ENCODE results near the gene CCDC71L. TPM values are rescaled to one million over a fixed set of nuclear protein-coding genes. Genes with fewer than 3 reads are reported as not detected.

The CCDC71L gene
- total RNA-seq, 4 donors from 2014 or later, result 23.6 to 49.7 (median 27.8) TPM

DNA sequence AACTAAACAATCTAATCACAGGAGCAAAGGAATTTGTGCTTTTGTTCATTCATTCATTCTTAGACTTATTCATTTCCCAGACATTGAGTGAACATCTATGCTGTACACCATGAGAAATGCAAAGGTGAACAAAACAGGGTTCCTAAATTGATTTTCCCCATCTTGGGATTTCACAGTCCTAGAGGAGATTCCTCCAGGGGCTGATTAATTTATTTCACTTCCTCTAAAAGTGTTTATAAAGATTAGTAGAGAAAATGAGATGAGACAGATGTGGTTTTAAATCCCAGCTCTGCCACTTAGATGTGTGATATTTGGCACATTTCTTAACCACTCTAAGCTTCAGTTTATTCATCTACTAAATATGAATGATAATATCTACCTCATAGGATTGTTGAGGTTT is 8.9 kb downstream of the CCDC71L start:
- H3K4me1 ChIP-seq, result peaks cover 0 to 4% (median under 1%) of the 10 kb centered on the region in 4 donors
- H3K4me3 ChIP-seq, result no peak overlapping the region
- no peaks in the 10 kb centered on the region for H3K36me3 ChIP-seq
- no peak overlapping the region for H3K27ac ChIP-seq
- DNase-seq, result no peak
- in situ Hi-C loops (cut with MboI; ENCODE audit: low pct_ligation_motif_present in 1 of 4, low pct_unique_long_range_greater_than_20kb in 1 of 4, low sequenced_read_pairs in 3 of 4), result loop anchor here in 1 of 4 donors (10.0 kb wide), 2 partner anchors 83 to 107 kb away; no protein-coding TSS in a partner anchor
- TF ChIP-seq POLR2A (IDR thresholded peaks at IDR 0.05) (no peak), CTCF (IDR thresholded peaks at IDR 0.05) (no peak), POLR2AphosphoS5 (IDR thresholded peaks at IDR 0.05) (no peak), EP300 (IDR thresholded peaks at IDR 0.05; ENCODE audit: low read depth) (no peak)
- no peaks in the 10 kb centered on the region for H3K27me3 ChIP-seq
- no peaks in the 10 kb centered on the region for H3K9me3 ChIP-seq
- intact Hi-C loops (cut with DNase I; ENCODE audit: low total_unique reads), result no loop called here

DNA sequence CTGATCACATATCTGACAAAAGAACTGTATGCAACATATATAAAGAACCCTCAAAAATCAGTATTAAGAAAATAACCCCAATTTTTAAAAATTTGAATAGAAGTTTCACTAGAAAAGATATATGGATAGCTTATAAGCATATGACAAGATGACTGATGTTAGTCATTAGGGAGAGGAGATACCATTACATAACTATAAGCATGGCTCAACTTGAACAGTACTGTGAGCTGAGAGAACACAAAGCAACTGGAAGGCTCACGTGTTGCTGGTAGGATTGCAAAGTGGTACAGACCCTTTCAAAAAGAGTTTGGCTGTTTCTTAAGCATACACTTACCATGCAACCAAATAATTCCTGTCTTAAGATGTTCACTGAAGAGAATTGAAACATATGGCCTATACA is 14.7 kb downstream of the CCDC71L start:
- Histone ChIP-seq H3K4me1 (no peaks in the 10 kb centered on the region), H3K27me3 (no peaks in the 10 kb centered on the region), H3K4me3 (no peak overlapping the region), H3K27ac (no peak overlapping the region), H3K9me3 (no peaks in the 10 kb centered on the region), H3K36me3 (no peaks in the 10 kb centered on the region)
- intact Hi-C loops (cut with DNase I; ENCODE audit: low total_unique reads) (no loop called here), in situ Hi-C loops (cut with MboI; ENCODE audit: low pct_ligation_motif_present in 1 of 4, low pct_unique_long_range_greater_than_20kb in 1 of 4, low sequenced_read_pairs in 3 of 4) (no loop called here)
- WGBS, 2 donors (ENCODE audit: low coverage in 1 of 2), result 79 to 83% methylated on average over 1 of the region's 1 CpG
- TF ChIP-seq POLR2AphosphoS5 (IDR thresholded peaks at IDR 0.05), result no peak
- TF ChIP-seq POLR2A (IDR thresholded peaks at IDR 0.05), result no peak
- no peak for TF ChIP-seq EP300 (IDR thresholded peaks at IDR 0.05; ENCODE audit: low read depth)
- TF ChIP-seq CTCF (IDR thresholded peaks at IDR 0.05), result no peak
- no peak for DNase-seq

DNA sequence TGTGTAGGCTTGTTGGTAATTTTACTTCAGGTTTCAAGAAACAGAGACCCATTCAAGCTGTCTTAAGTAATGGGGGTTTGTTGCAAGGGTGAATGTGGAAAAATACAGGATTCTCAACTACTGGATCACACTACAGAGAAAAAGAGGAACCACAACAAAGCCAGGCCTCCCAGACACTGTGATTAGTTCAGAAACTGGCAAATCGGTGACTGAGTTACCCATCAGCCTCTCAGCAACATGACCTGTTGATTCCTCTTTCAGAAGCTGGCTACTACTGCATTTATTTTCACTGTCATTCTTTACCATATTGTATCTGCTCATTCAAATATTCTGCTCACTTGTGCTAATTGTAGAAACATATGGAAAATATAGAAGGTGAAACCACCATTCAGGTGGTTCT is 16.0 kb downstream of the CCDC71L start:
- intact Hi-C loops (cut with DNase I; ENCODE audit: low total_unique reads), result no loop called here
- in situ Hi-C loops (cut with MboI; ENCODE audit: low pct_ligation_motif_present in 1 of 4, low pct_unique_long_range_greater_than_20kb in 1 of 4, low sequenced_read_pairs in 3 of 4), result no loop called here
- WGBS, 2 donors (ENCODE audit: low coverage in 1 of 2), result 50 to 64% methylated on average over 1 of the region's 1 CpG
- Histone ChIP-seq H3K4me1 (no peaks in the 10 kb centered on the region), H3K9me3 (no peaks in the 10 kb centered on the region), H3K4me3 (no peak overlapping the region), H3K27me3 (no peaks in the 10 kb centered on the region), H3K27ac (no peak overlapping the region), H3K36me3 (no peaks in the 10 kb centered on the region)
- TF ChIP-seq POLR2A (IDR thresholded peaks at IDR 0.05) (no peak), EP300 (IDR thresholded peaks at IDR 0.05; ENCODE audit: low read depth) (no peak)
- no peak for DNase-seq

- Histone ChIP-seq H3K4me1 (no peaks in the 10 kb centered on the region), H3K36me3 (no peaks in the 10 kb centered on the region), H3K27ac (no peak overlapping the region), H3K9me3 (no peaks in the 10 kb centered on the region), H3K27me3 (no peaks in the 10 kb centered on the region), H3K4me3 (no peak overlapping the region)
- WGBS, 2 donors (ENCODE audit: low coverage in 1 of 2), result 63 to 65% methylated on average over 2 of the region's 2 CpGs
- intact Hi-C loops (cut with DNase I; ENCODE audit: low total_unique reads) (no loop called here), in situ Hi-C loops (cut with MboI; ENCODE audit: low pct_ligation_motif_present in 1 of 4, low pct_unique_long_range_greater_than_20kb in 1 of 4, low sequenced_read_pairs in 3 of 4) (no loop called here)
- TF ChIP-seq POLR2A (IDR thresholded peaks at IDR 0.05), result no peak
- TF ChIP-seq POLR2AphosphoS5 (IDR thresholded peaks at IDR 0.05), result no peak
- no peak for TF ChIP-seq CTCF (IDR thresholded peaks at IDR 0.05)
- no peak for DNase-seq
Measured at GRCh38 chr7:106643216-106644000, 17.6 kb downstream of the CCDC71L start.

DNA sequence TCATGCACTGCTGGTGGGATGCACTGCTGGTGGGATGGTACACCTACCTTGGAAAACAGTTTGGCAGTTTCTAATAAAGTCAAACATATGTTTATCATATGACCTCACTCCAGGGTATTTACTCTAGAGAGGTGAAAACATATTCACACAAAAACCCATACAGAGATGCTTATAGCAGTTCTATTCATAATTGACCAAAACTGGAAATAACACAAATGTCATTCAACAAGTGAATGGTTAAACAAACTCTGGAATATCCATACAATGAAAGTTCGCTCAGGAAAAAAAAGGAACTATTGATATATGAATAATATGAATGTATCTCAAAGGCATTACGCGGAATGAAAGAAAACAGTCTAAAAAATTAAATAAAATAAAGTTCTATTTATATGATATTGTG is 19.5 kb downstream of the CCDC71L start:
- in situ Hi-C loops (cut with MboI; ENCODE audit: low pct_ligation_motif_present in 1 of 4, low pct_unique_long_range_greater_than_20kb in 1 of 4, low sequenced_read_pairs in 3 of 4), result no loop called here
- H3K27ac ChIP-seq, result no peak overlapping the region
- WGBS, 2 donors (ENCODE audit: low coverage in 1 of 2), result 92 to 100% methylated on average over 3 of the region's 3 CpGs
- H3K4me1 ChIP-seq, result no peaks in the 10 kb centered on the region
- H3K4me3 ChIP-seq, result no peak overlapping the region
- no peaks in the 10 kb centered on the region for H3K36me3 ChIP-seq
- H3K27me3 ChIP-seq, result no peaks in the 10 kb centered on the region
- no peak for DNase-seq
- no peaks in the 10 kb centered on the region for H3K9me3 ChIP-seq
- intact Hi-C loops (cut with DNase I; ENCODE audit: low total_unique reads), result no loop called here
- TF ChIP-seq CTCF (IDR thresholded peaks at IDR 0.05) (no peak), POLR2A (IDR thresholded peaks at IDR 0.05) (no peak), EP300 (IDR thresholded peaks at IDR 0.05; ENCODE audit: low read depth) (no peak), POLR2AphosphoS5 (IDR thresholded peaks at IDR 0.05) (no peak)

All from transverse colon (tissue), 4 donors.